Activated CD8-positive, alpha-beta memory T cell treated with anti-CD3 and anti-CD28 coated beads for 36 hours (primary cell): ENCODE results near the gene ABCD1. TPM values are rescaled to one million over a fixed set of nuclear protein-coding genes. Genes with fewer than 3 reads are reported as not detected.
"Not testable (repeated sequence)": the region's sequence is repeated elsewhere in the genome, so short reads cannot be mapped to it uniquely, and the experiment has no call there.

Source experiments
- CTCF ChIA-PET: fragments of 350-600 bp; sonication (Branson Sonifier 250); formaldehyde crosslinking; loops from one replicate; lab custom pipeline; 2021; ENCODE audit warnings: antibody characterized with exemption; lab: Charles Lee
- POLR2A ChIA-PET: fragments of 350-600 bp; sonication (Branson Sonifier 250); formaldehyde crosslinking; loops from one replicate; lab custom pipeline; 2021; ENCODE audit warnings: antibody characterized with exemption; lab: Charles Lee
- total RNA-seq, 2 experiments: library from RNA; stranded (reverse); gene quantifications; one replicate each; pipeline ENCODE4 v1.2.3, GENCODE V29; 2021

The ABCD1 gene
- total RNA-seq, 2 experiments from 2014 or later: 3.5 to 4.4 TPM

DNA sequence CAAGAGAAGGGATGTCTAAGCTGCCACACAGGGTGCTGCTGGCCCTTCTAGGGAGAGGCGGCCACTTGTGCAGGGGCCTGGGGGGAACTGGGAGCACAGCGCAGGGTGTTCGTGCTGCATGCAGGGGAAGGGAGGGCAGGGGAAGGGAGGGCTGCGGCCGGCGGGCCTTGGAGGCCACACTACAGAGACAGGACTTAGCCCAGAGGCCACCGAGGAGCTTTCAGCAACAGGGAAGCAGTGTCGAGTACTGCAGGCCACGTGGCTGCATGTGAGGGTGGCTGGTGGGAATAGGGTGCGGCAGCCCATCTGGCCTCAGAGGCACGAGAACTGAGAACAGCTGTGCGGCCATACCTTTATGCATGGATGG lies 20.4 kb downstream of the ABCD1 start:
- CTCF ChIA-PET, POLR2A ChIA-PET: not testable (repeated sequence)

DNA sequence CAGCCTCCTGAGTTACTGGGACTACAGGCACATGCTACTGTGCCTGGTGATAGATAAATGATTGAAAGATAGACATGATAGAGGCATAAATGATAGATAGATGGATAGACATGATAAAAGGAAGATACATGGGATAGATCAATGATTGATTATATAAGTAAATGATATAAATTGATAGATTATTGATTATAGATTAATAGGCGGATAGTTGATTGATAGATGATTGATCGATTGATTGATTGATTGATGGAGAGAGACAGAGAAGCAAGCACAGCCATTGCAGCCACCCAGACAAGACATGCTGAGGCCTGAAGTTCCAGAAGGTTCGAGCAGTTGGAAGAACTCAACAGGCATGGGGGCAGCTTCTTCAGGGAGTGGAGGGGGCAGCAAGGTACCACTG lies 21.7 kb downstream of the ABCD1 start:
- POLR2A ChIA-PET: no interaction called here
- CTCF ChIA-PET: interaction anchor here (0.6 kb wide), 1 partner anchor 199 kb away, joined by 3 read pairs; no protein-coding TSS in a partner anchor

DNA sequence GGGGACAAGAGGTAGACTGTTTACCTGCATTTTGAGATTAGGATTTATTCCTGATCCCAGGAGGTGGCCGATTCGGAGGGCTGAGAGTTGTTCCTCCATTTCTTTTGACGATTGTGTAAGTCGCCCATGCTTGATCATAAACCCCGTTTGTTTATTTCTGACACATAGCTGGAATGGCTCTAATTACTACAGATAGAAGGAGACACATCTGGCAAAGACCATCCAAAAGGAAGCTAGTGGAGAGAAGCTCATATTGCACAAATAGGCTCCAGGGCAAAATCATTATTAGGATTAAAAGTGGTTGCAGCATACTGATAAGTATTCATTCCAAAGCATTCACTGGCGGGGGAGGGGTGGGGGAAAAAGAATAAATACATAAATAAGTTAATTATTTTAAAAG lies 22.3 kb downstream of the ABCD1 start:
- POLR2A ChIA-PET: not testable (repeated sequence)
- CTCF ChIA-PET: interaction anchor here (0.7 kb wide), 1 partner anchor 291 kb away, joined by 3 read pairs; no protein-coding TSS in a partner anchor

DNA sequence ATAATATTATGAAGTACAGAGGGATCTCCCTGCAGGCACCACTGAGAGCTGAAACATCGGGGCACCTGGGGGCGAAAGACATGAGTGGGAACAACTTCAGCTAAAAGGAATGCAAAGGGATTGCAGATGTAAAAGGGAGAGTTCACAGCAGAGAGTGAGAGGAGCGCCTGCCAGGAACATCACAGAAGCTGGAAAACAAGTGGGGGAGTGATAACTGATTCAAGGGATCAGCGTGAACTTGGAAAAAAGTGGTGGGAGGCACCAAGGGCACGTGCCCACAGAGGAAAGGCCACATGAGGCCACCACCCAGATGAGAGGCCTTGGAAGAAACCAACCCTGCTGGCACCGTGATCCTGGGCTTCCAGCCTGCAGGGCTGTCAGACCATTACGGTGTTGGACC lies 24.4 kb downstream of the ABCD1 start:
- CTCF ChIA-PET, POLR2A ChIA-PET: not testable (repeated sequence)

DNA sequence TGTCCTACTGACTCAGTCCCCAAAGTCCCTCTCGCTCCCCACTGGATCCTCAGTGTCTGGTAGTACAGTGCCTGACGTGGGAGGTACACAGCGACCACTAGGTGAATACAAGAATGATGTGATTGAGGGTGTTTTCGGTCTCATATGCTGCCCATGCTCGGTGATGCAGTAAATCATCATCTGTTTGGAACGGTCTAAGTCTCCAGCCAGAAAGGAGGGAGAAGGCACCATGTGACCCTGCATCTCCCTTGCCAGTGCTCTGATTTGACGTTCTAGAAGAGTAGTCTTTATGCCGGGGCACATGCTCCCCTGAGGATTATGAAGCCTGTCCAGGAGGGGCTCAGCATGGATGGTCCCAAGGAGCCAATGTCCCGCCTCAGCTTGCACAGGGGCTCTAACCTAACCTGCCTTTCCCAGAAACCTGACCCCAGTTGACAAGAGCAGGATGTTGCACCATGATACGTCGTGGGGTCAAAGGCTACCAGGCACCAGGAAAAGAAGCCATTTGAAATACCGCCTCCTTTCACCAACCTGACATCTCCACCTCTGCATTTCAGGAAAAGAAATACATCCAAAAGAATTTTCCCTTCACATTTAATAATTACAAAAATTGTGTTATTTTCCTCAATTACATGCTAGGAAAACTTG lies 25.6 kb downstream of the ABCD1 start:
- ChIA-PET CTCF (no interaction called here), POLR2A (no interaction called here)

DNA sequence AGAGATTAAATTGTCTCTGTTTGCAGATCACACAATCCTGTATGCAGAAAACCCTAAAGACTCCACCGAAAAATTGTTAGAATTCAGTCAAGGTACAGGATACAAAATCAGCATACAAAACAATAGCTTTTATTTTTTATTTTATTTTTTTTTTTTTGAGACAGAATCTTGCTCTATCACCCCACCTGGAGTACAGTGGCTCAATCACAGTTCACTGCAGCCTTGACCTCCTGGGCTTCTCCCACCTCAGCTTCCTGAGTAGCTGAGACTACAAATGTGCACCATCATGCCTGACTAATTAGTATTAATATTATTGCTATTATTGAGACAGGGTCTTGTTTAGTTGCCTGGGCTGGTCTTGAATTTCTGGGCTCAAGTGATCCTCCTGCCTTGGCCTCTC lies 30.5 kb downstream of the ABCD1 start:
- CTCF ChIA-PET: interaction anchor here (0.6 to 0.7 kb wide), 4 partner anchors 22 to 797 kb away, joined by 3 to 5 read pairs (median 3); no protein-coding TSS in a partner anchor
- POLR2A ChIA-PET: no interaction called here

DNA sequence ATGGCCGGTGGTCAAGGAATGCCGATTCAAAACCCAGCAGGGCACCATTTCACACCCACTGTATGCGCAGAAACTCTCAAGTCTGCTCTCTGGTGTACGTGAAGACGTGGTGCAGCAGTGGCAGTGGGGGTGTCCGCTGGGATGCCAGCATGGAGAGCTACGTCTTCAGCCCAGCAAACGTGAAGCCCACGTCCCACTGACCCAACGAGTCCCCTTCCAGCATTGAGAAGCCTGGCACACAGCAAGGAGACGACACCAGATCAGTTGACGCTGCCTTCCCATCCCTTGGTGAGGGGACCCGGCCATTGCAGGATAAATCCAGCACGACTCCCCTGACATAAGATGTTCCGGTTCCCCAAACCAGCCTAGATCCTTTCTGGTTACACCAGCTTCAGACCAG lies 37.2 kb downstream of the ABCD1 start:
- POLR2A ChIA-PET: interaction anchor here (0.6 kb wide), 1 partner anchor 177 kb away, joined by 4 read pairs; no protein-coding TSS in a partner anchor
- CTCF ChIA-PET: interaction anchor here (2.2 kb wide), 1 partner anchor 187 kb away, joined by 5 read pairs; no protein-coding TSS in a partner anchor

DNA sequence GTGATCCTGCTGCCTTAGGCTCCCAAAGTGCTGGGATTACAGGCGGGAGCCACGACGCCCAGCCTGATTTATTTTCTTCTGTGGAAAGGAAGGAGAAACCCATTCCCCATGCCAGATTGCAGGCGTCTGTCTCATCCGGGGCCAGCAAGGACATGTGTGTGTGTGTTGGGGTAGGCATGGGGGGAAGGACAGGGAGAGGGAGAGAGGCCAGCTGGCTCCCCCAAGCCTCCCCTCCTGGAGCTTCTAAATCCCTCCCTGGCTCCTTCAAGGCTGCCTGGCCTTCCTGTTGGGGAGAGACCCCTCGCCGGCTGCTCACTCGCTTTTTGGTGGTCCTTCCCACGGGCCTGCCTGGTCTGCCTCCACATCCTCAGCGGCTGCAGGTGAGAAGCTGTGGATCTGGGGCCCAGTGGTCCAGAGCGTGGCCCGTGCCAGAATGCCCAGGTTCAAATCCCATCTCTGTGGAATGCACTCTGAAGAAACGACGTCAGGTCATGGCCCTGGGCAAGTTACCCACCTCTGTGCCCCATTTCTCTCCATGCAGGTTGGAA lies 38.0 kb downstream of the ABCD1 start:
- POLR2A ChIA-PET: no interaction called here
- CTCF ChIA-PET: interaction anchor here (1.6 to 2.3 kb wide), 3 partner anchors 160 to 186 kb away, joined by 4 to 8 read pairs (median 5); no protein-coding TSS in a partner anchor

DNA sequence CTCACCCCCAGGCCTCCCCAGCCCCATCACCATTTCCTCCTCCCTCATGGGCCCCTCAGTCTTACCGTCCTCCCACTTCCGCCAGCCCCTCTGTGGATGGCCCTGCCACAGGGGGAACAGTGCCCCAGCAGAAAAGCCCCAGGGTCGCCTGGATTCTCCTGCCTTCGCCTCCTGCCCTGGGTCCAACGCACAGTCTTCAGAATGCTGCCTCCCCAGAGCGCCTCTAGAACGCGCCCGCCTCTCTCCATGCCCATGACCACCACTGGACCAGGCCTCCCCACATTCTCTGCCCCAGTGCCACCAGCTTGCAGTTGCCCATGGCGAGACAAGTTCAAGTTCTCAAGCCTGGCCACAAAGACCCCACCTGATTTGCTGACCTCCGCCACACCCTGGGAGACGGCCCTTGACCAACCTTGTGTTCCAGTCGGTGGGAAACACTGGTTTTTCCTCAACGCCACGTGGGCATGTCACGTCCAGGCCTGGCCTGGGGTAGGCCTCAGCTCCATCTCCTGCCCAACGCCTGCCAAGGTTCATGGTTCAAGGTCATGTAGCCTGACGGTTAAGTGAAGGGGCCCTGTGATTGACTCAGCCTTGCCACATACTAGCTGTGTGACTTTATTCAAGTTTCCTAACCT lies 38.8 kb downstream of the ABCD1 start:
- ChIA-PET CTCF (interaction anchor here (1.0 to 2.3 kb wide), 4 partner anchors 160 to 190 kb away, joined by 4 to 8 read pairs (median 4); no protein-coding TSS in a partner anchor), POLR2A (no interaction called here)

DNA sequence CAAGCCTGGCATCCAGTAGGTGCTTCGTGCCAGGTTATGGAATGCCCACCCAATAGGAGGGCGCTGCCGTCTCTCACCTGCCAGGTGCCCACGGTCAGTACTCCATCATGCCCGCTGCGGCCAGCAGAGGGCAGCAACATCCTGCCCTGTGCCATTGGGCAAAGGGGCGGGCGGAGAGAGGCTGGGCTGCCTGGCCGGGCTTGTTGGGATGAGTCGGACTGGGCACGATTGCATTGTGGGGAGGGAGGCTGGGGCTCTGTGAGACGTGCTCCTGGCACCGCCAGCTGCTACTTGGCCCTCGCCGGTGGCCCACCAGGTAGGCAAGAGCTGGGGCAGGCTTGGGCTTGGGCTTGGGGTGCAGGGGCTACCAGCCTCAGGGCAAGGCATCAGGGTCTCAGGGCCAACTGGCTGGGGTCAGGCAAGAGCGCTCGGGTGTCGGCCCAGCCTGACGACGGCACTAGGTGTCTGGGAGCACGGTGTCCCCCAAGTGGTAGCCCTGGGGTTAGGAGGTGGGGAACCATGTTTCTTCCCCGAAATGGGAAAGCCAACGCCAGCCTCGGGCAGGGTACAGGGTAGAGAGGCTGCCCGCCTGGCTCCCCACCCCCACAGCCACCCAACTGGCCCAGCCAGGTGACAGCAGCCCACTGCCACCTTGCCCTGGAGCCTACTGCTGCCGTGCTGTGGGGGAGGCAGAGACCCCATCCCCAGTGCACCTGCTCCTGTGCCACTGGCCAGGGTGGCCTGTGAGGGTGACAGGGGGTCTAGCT lies 39.5 kb downstream of the ABCD1 start, which contains the start of gene PLXNB3:
Gene PLXNB3 (plus strand): TSS at position 261 of the 767 bp plus-strand sequence. CDS start 1,287 bp downstream, outside the sequence.
- CTCF ChIA-PET: interaction anchor here (1.0 to 2.3 kb wide), 3 partner anchors 159 to 189 kb away, joined by 4 to 8 read pairs (median 4); no protein-coding TSS in a partner anchor
- POLR2A ChIA-PET: no interaction called here

DNA sequence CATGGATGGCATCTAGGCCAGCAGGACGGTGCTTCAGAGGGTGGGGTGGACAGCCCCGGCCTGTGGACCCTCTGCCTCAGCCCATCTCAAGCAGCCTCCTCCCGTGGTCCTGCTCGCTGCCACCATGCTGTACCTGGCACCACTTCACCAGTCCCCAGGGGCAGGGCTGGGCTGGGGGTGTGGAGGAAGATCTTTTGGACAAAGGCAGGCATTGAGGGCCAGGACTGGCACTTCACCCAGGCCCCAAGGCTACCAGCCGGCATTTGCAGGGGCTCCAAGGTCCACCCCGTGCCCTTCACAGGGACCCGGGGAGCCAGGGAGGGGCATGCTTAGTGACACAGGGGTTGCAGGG lies 40.1 kb downstream of the ABCD1 start:
- CTCF ChIA-PET: interaction anchor here (1.0 kb wide), 1 partner anchor 188 kb away, joined by 4 read pairs; no protein-coding TSS in a partner anchor
- POLR2A ChIA-PET: no interaction called here

DNA sequence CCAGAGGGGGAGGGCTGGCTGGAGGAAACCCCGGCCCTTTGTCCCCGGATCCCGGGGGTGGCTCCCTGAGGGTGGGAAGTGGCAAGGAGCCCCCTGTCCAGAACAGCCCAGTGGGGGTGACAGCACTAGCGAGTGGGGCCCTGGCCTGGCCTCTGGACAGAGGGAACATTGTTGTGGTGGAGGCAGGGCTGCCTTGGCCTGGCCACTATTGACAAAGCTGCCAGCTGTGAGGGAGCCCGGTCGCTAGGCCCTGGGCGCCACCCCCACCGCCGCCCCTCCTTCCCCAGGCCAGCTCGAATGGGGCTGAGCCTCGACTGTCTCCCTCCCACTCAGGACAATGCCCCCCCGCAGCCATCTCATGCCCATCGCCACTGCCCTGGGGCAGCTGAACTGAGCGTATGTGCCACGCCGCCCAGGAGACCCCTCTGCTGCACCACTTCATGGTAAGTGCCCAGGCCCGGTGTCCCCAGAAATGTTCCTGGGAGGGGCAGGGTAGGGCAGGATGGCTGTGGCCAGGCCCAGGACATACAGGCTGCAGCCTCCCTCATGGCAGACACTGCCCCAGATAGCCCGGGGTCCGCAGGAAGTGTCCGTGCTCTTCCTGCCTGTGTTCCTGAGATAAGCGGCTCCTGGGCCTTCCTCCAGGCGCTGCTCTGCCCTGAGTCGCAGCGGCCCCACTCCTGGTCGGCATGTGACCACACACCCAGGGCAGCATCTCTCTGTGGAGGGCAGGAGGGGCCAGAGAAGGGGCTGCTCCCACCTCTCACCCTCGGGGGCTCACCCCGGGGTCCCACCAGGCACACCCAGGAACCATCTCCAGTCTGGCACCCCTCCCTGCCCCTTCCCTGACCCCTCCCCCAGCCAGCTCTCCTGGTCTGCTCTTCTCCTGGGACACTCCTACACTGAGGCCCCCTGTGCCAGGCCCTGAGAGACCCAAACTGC lies 40.8 kb downstream of the ABCD1 start:
- CTCF ChIA-PET: no interaction called here
- POLR2A ChIA-PET: no interaction called here

DNA sequence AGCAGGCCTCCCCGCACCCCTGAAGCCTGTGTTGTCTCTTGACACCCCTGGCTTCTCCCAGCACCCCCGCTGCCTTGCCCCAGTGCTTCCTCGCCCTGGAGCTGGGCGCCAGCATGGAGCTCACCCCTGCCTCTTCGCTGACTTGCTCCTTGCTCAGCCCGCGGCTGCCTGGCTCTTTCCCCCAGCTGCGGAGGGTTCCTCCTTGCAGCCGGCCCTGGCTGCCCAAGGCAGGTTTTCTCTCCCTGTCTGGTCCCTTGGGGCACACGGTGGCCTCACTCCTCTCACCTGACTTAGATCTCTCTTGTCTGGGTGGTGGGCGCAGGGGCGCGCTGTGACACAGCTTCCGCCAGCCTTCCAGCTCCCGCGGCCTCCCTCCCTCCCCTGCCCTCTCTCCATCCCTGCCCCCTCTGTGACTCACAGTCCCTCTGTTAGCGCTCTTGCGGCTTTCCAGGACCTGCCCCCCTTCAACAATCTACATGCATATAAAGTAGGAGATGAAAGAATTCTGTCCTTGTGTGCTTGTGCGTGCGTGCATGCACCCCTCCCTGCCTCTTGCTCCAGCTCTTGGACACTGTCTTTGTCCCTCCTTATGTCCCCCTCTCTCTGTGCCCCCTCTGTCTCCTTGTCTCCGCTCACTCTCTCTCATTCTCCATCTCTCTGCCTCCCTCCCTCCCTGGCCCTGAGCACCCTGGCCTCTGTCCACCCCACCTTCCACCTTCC lies 41.6 kb downstream of the ABCD1 start:
- ChIA-PET POLR2A (no interaction called here), CTCF (interaction anchor here (1.2 kb wide), 1 partner anchor 36 kb away, joined by 3 read pairs; no protein-coding TSS in a partner anchor)

DNA sequence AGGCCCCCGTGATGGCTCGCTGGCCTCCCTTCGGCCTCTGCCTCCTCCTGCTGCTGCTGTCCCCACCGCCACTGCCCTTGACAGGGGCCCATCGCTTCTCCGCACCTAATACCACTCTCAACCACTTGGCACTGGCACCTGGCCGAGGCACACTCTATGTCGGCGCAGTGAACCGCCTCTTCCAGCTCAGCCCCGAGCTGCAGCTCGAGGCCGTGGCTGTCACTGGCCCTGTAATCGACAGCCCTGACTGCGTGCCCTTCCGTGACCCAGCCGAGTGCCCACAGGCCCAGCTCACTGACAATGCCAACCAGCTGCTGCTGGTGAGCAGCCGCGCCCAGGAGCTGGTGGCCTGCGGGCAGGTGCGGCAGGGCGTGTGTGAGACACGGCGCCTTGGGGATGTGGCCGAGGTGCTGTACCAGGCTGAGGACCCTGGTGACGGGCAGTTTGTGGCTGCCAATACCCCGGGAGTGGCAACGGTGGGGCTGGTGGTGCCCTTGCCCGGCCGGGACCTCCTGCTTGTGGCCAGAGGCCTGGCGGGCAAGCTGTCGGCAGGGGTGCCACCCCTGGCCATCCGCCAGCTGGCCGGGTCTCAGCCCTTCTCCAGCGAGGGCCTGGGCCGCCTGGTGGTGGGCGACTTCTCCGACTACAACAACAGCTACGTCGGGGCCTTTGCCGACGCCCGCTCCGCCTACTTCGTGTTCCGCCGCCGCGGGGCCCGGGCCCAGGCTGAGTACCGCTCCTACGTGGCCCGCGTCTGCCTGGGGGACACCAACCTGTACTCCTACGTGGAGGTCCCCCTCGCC lies 42.4 kb downstream of the ABCD1 start:
- CTCF ChIA-PET: interaction anchor here (1.2 kb wide), 1 partner anchor 35 kb away, joined by 3 read pairs; no protein-coding TSS in a partner anchor
- POLR2A ChIA-PET: no interaction called here

DNA sequence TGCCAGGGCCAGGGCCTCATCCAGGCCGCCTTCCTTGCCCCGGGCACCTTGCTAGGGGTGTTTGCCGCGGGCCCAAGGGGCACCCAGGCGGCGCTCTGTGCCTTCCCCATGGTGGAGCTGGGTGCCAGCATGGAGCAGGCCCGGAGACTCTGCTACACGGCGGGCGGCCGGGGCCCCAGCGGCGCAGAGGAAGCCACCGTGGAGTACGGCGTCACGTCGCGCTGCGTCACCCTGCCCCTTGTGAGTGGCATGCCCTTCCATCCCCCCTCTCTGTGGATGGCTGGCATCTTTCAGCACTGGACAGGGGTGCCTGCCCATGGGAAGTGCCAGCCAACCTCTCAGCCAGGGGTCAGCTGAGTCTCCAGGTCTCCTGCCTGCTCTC lies 43.0 kb downstream of the ABCD1 start:
- ChIA-PET CTCF (interaction anchor here (1.2 kb wide), 1 partner anchor 35 kb away, joined by 3 read pairs; no protein-coding TSS in a partner anchor), POLR2A (no interaction called here)

DNA sequence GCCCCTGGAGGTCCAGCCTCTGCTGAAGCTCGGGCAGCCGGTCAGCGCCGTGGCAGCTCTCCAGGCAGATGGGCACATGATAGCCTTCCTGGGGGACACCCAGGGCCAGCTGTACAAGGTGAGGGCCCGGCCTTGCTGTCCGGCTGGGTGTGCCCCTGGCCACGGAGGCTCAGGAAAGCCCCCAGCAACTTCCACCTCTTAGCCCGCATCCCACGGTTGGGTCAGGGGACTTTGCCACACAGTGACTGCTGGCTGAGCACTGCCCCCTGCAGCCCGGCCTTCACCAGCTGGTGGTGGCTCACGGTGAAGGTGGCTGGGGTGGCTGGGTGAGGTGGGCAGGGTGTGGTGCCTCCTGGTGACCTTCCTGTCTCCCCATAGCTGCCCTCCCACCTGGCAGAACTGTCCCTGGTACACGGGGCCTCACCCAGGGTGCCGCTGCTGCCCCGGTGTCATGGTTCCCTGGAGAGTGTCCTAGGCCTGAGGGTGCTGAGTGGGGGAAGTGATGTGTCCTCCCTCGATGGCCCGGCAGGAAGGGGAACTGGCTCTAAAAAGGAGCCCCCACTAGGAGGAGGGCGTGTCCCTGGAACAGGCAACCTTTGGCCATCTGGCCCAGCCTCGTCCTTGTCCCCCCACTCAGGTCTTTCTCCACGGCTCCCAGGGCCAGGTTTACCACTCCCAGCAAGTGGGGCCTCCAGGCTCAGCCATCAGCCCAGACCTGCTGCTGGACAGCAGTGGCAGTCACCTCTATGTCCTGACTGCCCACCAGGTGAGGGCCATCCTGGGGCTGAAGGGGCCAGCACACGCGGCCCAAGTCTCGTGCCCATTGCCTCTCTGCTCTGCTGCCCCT lies 43.9 kb downstream of the ABCD1 start:
- ChIA-PET CTCF (no interaction called here), POLR2A (interaction anchor here (0.5 kb wide), 1 partner anchor 639 kb away, joined by 4 read pairs; no protein-coding TSS in a partner anchor)
